Measurements from ENCODE around the gene G3BP1. TPM values are rescaled to one million over a fixed set of nuclear protein-coding genes. Genes with fewer than 3 reads are reported as not detected.

G3BP1 gene
- total RNA-seq, 4 donors from 2014 or later: 95.9 to 177 (median 131) TPM

DNA sequence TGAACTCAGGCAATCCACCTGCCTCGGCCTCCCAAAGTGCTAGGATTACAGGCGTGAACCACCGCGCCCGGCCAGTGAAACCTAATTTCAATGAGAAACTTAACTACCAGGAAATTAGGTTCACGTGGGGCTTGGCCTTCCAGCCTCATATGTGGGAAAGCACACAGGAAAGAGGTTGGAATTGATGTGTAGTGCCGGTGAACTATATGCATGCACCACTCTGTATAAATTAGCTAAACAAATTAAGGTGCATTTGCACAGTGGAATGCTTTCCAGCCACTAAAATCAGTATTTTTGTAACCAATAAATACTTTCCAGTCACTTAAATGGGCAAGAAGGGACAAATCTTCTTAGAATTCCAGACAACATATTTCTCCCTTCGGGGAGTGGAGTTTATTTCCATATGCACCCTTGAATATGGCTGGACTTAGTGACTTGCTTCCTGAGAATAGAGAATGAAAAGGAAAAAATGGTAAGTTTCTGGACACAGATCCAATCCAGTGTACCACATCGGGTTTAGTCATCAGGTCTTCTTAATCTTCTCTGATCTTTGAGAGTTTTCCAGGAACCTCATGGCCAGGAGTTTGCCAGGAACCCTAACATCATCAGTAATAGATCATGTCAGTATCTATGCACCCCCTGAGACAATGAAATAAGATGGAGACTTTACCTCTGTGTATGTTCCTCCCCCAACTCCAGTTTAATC is 38.2 kb upstream of the G3BP1 start:
- Histone ChIP-seq H3K4me1 (no peaks in the 10 kb centered on the region), H3K27me3 (no peaks in the 10 kb centered on the region), H3K9me3 (no peaks in the 10 kb centered on the region), H3K4me3 (replicated peaks in 1 of 3) (no peak overlapping the region), H3K27ac (no peak overlapping the region), H3K36me3 (no peaks in the 10 kb centered on the region)
- intact Hi-C loops (cut with DNase I): no loop called here
- no peak for DNase-seq
- WGBS, 2 donors: 94 to 95% methylated on average over 9 of the region's 9 CpGs
- no peak for TF ChIP-seq POLR2A (IDR thresholded peaks at IDR 0.05)
- TF ChIP-seq, protein P1, sequence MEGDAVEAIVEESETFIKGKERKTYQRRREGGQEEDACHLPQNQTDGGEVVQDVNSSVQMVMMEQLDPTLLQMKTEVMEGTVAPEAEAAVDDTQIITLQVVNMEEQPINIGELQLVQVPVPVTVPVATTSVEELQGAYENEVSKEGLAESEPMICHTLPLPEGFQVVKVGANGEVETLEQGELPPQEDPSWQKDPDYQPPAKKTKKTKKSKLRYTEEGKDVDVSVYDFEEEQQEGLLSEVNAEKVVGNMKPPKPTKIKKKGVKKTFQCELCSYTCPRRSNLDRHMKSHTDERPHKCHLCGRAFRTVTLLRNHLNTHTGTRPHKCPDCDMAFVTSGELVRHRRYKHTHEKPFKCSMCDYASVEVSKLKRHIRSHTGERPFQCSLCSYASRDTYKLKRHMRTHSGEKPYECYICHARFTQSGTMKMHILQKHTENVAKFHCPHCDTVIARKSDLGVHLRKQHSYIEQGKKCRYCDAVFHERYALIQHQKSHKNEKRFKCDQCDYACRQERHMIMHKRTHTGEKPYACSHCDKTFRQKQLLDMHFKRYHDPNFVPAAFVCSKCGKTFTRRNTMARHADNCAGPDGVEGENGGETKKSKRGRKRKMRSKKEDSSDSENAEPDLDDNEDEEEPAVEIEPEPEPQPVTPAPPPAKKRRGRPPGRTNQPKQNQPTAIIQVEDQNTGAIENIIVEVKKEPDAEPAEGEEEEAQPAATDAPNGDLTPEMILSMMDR (IDR thresholded peaks at IDR 0.05): no peak

DNA sequence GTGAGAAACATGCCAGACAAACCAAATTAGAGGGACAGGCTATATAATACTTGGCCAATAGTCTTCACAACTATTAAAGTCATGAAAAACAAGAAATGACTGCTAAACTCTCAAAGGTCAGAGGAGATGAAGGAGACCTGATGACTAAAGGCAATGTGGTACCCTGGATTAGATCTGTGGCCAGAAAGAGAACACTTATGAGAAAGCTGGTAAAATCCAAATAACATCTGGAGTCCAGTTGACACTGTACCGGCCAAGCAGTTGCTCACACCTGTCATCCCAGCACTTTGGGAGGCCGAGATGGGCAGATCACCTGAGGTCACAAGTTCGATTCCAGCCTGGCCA is 37.7 kb upstream of the G3BP1 start:
- 95 to 98% methylated on average over 3 of the region's 3 CpGs for WGBS, 2 donors
- no peaks in the 10 kb centered on the region for H3K36me3 ChIP-seq
- H3K27me3 ChIP-seq: no peaks in the 10 kb centered on the region
- no peak overlapping the region for H3K4me3 ChIP-seq (replicated peaks in 1 of 3)
- intact Hi-C loops (cut with DNase I): no loop called here
- no peaks in the 10 kb centered on the region for H3K4me1 ChIP-seq
- DNase-seq: no peak
- H3K9me3 ChIP-seq: no peaks in the 10 kb centered on the region
- no peak overlapping the region for H3K27ac ChIP-seq
- no peak for TF ChIP-seq POLR2A (IDR thresholded peaks at IDR 0.05)
- TF ChIP-seq, protein P1 (IDR thresholded peaks at IDR 0.05): no peak

DNA sequence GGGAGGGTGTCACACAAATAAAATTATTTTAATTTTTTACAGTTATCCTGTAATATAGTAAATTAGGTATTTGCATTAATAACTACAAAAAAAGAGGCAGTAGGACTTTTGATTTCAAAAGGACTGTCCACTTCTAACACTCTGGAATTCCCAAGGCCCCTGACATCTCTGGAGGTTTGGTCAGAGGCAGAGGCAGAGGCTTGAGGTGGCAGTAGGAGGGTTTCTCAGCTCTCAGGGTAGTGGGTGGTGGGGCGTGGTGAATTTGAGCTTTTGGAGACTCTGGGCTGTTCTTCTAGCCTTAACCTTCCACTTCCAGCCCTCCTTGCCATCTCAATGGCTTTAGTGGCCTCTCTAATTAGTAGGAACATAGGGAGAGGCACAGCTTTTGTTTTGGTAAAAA is 36.1 kb upstream of the G3BP1 start:
- Histone ChIP-seq H3K27me3 (no peaks in the 10 kb centered on the region), H3K9me3 (no peaks in the 10 kb centered on the region), H3K4me3 (replicated peaks in 1 of 3) (no peak overlapping the region), H3K36me3 (no peaks in the 10 kb centered on the region), H3K27ac (no peak overlapping the region), H3K4me1 (peaks cover 0 to 7% of the 10 kb centered on the region in 2 donors)
- TF ChIP-seq, protein P1 (IDR thresholded peaks at IDR 0.05): no peak
- intact Hi-C loops (cut with DNase I): no loop called here
- 95 to 100% methylated on average over 1 of the region's 1 CpG for WGBS, 2 donors
- no peak for DNase-seq

DNA sequence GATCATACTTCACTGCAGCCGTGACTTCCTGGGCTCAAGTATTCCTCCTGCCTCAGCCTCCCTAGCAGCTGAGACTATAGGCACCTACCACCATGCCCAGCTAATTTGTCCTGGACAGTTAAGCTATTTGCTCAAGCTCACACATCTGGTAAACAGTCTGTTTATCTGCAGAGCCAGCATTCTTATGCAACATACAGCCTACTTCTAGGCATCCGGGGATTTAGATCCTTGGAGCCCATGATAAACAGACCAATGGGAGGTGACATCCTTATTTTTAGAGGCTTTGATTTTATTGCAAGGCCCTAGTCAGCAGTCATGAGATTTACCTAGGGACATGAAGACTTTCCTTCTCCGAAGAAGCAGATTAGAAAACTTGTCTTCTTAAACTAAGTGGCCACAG is 34.3 kb upstream of the G3BP1 start:
- no peak overlapping the region for H3K27ac ChIP-seq
- no peak overlapping the region for H3K4me3 ChIP-seq (replicated peaks in 1 of 3)
- no peak for TF ChIP-seq POLR2A (IDR thresholded peaks at IDR 0.05)
- TF ChIP-seq, protein P1 (IDR thresholded peaks at IDR 0.05): no peak
- DNase-seq: no peak
- no peaks in the 10 kb centered on the region for H3K27me3 ChIP-seq
- intact Hi-C loops (cut with DNase I): no loop called here
- H3K9me3 ChIP-seq: no peaks in the 10 kb centered on the region
- no peaks in the 10 kb centered on the region for H3K36me3 ChIP-seq
- 93 to 96% methylated on average over 3 of the region's 3 CpGs for WGBS, 2 donors
- H3K4me1 ChIP-seq: peaks cover 0 to 7% of the 10 kb centered on the region in 2 donors

DNA sequence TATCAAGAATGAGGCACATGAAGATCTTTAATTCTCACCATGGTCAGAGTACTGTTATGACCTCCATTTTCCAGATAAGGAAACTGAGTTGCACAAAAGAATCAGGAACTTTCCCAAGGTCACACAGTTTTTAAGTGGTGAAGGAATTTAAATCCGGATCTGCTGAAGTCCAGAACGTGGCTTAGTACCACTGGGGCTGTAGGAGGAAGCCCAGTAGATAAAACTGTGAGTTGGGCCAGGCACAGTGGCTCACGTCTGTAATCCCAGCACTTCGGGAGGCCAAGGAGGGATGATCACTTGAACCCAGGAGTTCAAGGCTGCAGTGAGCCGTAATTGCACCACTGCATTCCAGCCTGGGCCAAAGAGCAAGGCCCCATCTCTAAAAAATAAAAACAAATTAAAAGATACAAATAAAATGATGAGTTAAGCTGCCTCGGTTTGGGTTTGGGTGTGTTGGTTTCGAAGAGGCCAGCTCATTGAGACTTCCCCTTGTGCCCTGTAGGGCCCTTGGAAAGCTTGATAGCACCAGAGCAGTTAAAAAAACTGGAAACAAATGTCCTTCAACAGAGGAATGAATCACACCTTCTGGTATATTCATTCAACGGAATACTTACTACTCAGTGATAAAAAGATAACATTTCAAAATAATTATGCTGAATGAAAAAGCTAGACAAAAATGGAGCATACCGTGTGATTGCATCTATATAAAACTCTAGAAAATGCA is 33.5 kb upstream of the G3BP1 start:
- TF ChIP-seq, protein P1 (IDR thresholded peaks at IDR 0.05): no peak
- TF ChIP-seq POLR2A (IDR thresholded peaks at IDR 0.05): no peak

More for the DNA sequence above, 33.5 kb upstream of the G3BP1 start:
- Histone ChIP-seq H3K36me3 (no peaks in the 10 kb centered on the region), H3K4me3 (replicated peaks in 1 of 3) (no peak overlapping the region), H3K9me3 (no peaks in the 10 kb centered on the region), H3K4me1 (peaks cover 0 to 7% of the 10 kb centered on the region in 2 donors), H3K27ac (no peak overlapping the region), H3K27me3 (no peaks in the 10 kb centered on the region)
- intact Hi-C loops (cut with DNase I): loop anchor here (2.0 kb wide), 1 partner anchor 79 kb away; no protein-coding TSS in a partner anchor
- WGBS, 2 donors: 59 to 71% methylated on average over 8 to 9 of the region's 9 CpGs
- DNase-seq: no peak

Data from thyroid gland (tissue), 4 donors.